GM12873 (cell line): ENCODE data around the gene NOS1.

Experiments used
- CTCF ChIP-seq: IDR thresholded peaks from 2 replicates; pipeline ENCODE4 v1.5.1; 2012; ENCODE audit warnings: low read depth, mild to moderate bottlenecking, moderate library complexity, low read length, control low read depth; ENCODE audit not compliant: insufficient read depth; ENCODE audit errors: missing control alignments

The NOS1 gene

GRCh38 chr12:117165342-117165741 is 196.1 kb downstream of the NOS1 start:
- TF ChIP-seq CTCF, result no peak

DNA sequence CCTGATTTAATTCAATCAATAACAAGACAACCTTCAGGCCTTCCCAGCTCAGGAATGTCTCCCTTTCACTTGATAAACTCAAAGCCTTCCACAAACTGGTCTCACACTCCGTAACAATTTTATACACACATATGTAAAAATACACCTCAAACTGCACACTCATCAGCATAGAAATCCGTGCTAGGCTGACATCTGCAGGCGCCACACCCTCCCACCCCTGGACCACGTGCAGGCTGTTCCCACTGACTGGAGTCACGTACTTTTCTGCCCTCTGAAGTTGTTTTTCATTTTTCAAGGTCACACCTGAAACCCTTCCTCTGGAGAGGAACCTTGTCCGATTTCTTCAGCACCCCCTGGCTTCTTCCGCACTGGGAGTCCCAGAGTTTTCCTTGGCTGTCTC is 198.8 kb downstream of the NOS1 start:
- no peak for TF ChIP-seq CTCF

GRCh38 chr12:117162167-117162539 is 199.3 kb downstream of the NOS1 start:
- no peak for TF ChIP-seq CTCF

DNA sequence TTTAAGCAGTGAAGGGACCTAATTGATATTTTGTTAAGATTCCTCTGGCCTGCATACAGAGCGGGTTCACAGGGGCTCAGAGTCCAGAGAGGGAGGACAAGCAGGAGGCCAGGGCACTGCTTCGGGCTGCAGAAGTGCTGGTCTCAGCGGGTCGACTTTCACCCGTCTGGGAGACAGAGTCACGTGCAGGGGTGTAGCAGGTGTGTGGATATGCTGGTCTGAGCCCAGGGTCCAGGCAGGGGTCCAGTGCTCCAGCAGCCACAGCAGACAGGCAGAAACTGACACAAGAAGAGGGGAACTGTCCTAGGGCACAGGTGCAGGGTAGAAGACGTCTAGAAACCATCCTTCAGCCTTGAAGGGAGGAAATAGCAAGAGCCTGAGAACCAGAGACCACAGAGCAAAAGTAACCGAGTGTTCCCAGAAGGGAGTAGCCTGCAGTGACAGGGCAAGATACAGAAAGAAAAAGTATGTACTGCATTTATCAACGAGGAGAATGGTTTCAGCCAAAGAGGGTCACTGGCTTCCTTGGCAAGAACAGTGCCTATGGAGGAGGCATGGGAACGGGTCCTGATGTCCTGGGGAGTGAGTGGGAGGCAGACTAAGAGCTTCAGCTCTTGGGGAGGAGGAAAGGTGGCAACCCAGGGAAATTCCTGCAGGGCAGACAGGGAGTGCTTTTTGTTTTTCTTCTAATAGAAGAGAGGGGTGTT is 199.8 kb downstream of the NOS1 start:
- no peak for TF ChIP-seq CTCF

DNA sequence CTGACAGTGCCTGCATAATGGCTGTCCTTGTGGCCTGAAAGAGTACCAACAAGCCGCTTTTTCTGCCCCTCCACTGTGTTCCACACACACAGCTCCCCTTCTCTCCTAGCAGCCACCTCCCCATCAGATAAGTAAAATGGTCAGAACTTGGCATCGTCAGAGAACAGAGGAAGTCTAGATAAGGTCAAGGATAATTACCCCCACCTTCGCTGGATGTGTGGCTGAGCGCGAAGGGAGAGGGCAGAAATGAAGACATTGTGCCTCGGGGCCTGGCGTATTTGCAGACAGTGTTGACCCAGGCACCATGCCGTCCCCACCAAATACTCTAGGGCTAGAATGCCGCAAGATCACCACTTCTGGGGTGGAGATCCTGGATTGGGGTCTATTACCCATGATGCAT is 201.8 kb downstream of the NOS1 start:
- TF ChIP-seq CTCF, result no peak

GRCh38 chr12:117158911-117159553 is 202.4 kb downstream of the NOS1 start:
- TF ChIP-seq CTCF, result no peak
